CD14-positive monocyte (primary cell): ENCODE data around the gene FAM3A. TPM values are rescaled to one million over a fixed set of nuclear protein-coding genes. Genes with fewer than 3 reads are reported as not detected.

Experiments
- DNase-seq, 3 donors: peaks; one replicate each; pipeline ENCODE4 v3.0.0-alpha.2; 2011 to 2022
- H2AFZ ChIP-seq: 2 replicates; pipeline ENCODE4 v1.6.0; 2012; ENCODE audit warnings: mild to moderate bottlenecking, low read depth, low read length, inconsistent platforms; ENCODE audit not compliant: insufficient read depth, poor library complexity, severe bottlenecking
- H3K27ac ChIP-seq, 2 donors: 1 replicate in 1 of 2; 2 replicates in 1 of 2; pipeline ENCODE4 v1.5.1; 2012 to 2013; ENCODE audit warnings: low read length in 2 of 2, control low read depth in 1 of 2, inconsistent platforms in 1 of 2, low read depth in 1 of 2, mild to moderate bottlenecking in 1 of 2
- H3K27me3 ChIP-seq, 2 donors: one replicate each; pipeline versions ENCODE4 v1.6.0 to v1.6.1; 2011 to 2013; ENCODE audit warnings: low read length in 2 of 2; ENCODE audit not compliant: control insufficient read depth in 2 of 2, insufficient read depth in 2 of 2
- H3K36me3 ChIP-seq, 2 donors: replicated peaks in 1 of 2; 1 replicate in 1 of 2; 2 replicates in 1 of 2; pipeline versions ENCODE4 v1.5.1 to v1.6.1; 2012 to 2013; ENCODE audit warnings: low read length in 2 of 2, control low read depth in 1 of 2, inconsistent platforms in 1 of 2, mild to moderate bottlenecking in 1 of 2; ENCODE audit not compliant: insufficient read depth in 2 of 2, control insufficient read depth in 1 of 2
- H3K4me1 ChIP-seq, 2 donors: 1 replicate in 1 of 2; 2 replicates in 1 of 2; pipeline versions ENCODE4 v1.5.1 to v1.6.1; 2012 to 2013; ENCODE audit warnings: low read length in 2 of 2, control low read depth in 1 of 2, inconsistent platforms in 1 of 2, mild to moderate bottlenecking in 1 of 2, moderate library complexity in 1 of 2; ENCODE audit not compliant: insufficient read depth in 2 of 2, control insufficient read depth in 1 of 2
- H3K4me2 ChIP-seq: replicated peaks from 2 replicates; pipeline ENCODE3; 2012; ENCODE audit warnings: low read length, moderate library complexity, mild to moderate bottlenecking; ENCODE audit not compliant: poor library complexity, severe bottlenecking; ENCODE audit errors: extremely low read depth
- H3K4me3 ChIP-seq, 3 experiments: fragments of 200-600 bp in 1 of 3; sonication (generic) in 1 of 3; replicated peaks in 1 of 3; 1 replicate in 2 of 3; 2 replicates in 1 of 3; pipeline ENCODE4 v1.5.1; 2011 to 2013; ENCODE audit warnings: low read length in 3 of 3, mild to moderate bottlenecking in 3 of 3, control low read depth in 2 of 3, low read depth in 2 of 3, inconsistent platforms in 1 of 3, moderate library complexity in 1 of 3
- H3K79me2 ChIP-seq: 2 replicates; pipeline ENCODE4 v1.6.0; 2012; ENCODE audit warnings: mild to moderate bottlenecking, control low read depth, inconsistent platforms, low read length, moderate library complexity; ENCODE audit not compliant: insufficient read depth
- H3K9ac ChIP-seq: 2 replicates; pipeline ENCODE4 v1.6.0; 2017; ENCODE audit warnings: low read length, mild to moderate bottlenecking; ENCODE audit not compliant: insufficient read depth, poor library complexity, severe bottlenecking
- H3K9me3 ChIP-seq, 2 donors: replicated peaks in 1 of 2; 1 replicate in 1 of 2; 2 replicates in 1 of 2; pipeline versions ENCODE4 v1.5.1 to v1.6.1; 2012 to 2013; ENCODE audit warnings: low read length in 2 of 2, control low read depth in 1 of 2; ENCODE audit not compliant: control insufficient read depth in 1 of 2, insufficient read depth in 1 of 2
- H4K20me1 ChIP-seq: 2 replicates; pipeline ENCODE4 v1.6.0; 2012; ENCODE audit warnings: mild to moderate bottlenecking, low read length, control low read depth, moderate library complexity; ENCODE audit not compliant: insufficient read depth
- H3K27ac Mint-ChIP-seq, 7 donors: one replicate each; pipeline ENCODE4 v1.8.0; 2020; ENCODE audit warnings: mild to moderate bottlenecking in 7 of 7, mixed read lengths in 7 of 7, moderate library complexity in 6 of 7, inconsistent platforms in 2 of 7
- H3K27me3 Mint-ChIP-seq, 3 donors: one replicate each; pipeline ENCODE4 v1.8.0; 2021 to 2022; ENCODE audit warnings: low read depth in 3 of 3, mild to moderate bottlenecking in 3 of 3, mixed read lengths in 3 of 3, moderate library complexity in 3 of 3, inconsistent platforms in 1 of 3
- H3K36me3 Mint-ChIP-seq, 2 donors: one replicate each; pipeline ENCODE4 v1.8.0; 2020; ENCODE audit warnings: mixed read lengths in 2 of 2, inconsistent platforms in 1 of 2, mild to moderate bottlenecking in 1 of 2
- H3K4me1 Mint-ChIP-seq: one replicate; pipeline ENCODE4 v1.8.0; 2020; ENCODE audit warnings: mild to moderate bottlenecking, mixed read lengths
- H3K4me3 Mint-ChIP-seq, 2 donors: one replicate each; pipeline ENCODE4 v1.8.0; 2020; ENCODE audit warnings: mild to moderate bottlenecking in 2 of 2, mixed read lengths in 2 of 2, moderate library complexity in 1 of 2
- H3K9me3 Mint-ChIP-seq, 7 donors: one replicate each; pipeline ENCODE4 v1.8.0; 2020 to 2022; ENCODE audit warnings: mixed read lengths in 7 of 7, mild to moderate bottlenecking in 6 of 7, moderate library complexity in 6 of 7, inconsistent platforms in 2 of 7
- CTCF ChIP-seq: fragments of 200-600 bp; IDR thresholded peaks from one replicate; pipeline ENCODE4 v1.8.0; 2022; ENCODE audit warnings: antibody characterized with exemption, mild to moderate bottlenecking
- WGBS: methylation state at CpG from one replicate; pipeline ENCODE4 v1.1.5; 2013; ENCODE audit warnings: missing lambda C conversion rate; ENCODE audit not compliant: insufficient coverage; 5-methylcytosine and 5-hydroxymethylcytosine counted together
- intact Hi-C, 2 donors: fragments of 100-400 bp; cut with micrococcal nuclease; formaldehyde crosslinking; loops; one replicate each; pipeline versions ENCODE4 v1.15.0 to v1.15.1; 2023
- polyA plus RNA-seq, 3 donors: library from polyadenylated mRNA; depleted of rRNA in 1 of 3; unstranded in 2 of 3; stranded (reverse) in 1 of 3; fragments of 300-500 nt in 2 of 3; fragments of >200 nt in 1 of 3; fragmentation: Illumina TruSeq in 2 of 3; gene quantifications; 1 replicate in 2 of 3; 2 replicates in 1 of 3; pipeline ENCODE4 v1.2.3, GENCODE V29; 2012 to 2021

Gene FAM3A
- polyA plus RNA-seq, 3 donors, result 14.5 to 26.5 (median 16.3) TPM

- H4K20me1 ChIP-seq, result no peaks in the 10 kb centered on the region
- H3K27me3 Mint-ChIP-seq, result peaks cover 2 to 24% (median 3%) of the 10 kb centered on the region in 3 donors
- peak overlapping the region; percentile 46 for H2AFZ ChIP-seq
- no peaks in the 10 kb centered on the region for H3K79me2 ChIP-seq
- H3K9ac ChIP-seq, result peak overlapping the region; percentile 65
- H3K4me1 Mint-ChIP-seq, result peaks cover 7% of the 10 kb centered on the region
- peaks cover 15 to 19% of the 10 kb centered on the region in 2 donors for H3K4me1 ChIP-seq
- H3K9me3 ChIP-seq, result no peaks in the 10 kb centered on the region
- H3K36me3 ChIP-seq, result no peaks in the 10 kb centered on the region
- peak overlapping the region; percentile 31 to 89 (median 79) for H3K27ac Mint-ChIP-seq
- no peak for TF ChIP-seq CTCF
- WGBS, result 90% methylated on average over 4 of the region's 24 CpGs
- H3K27ac ChIP-seq, result peak overlapping the region; percentile 20 to 86
- H3K4me3 ChIP-seq, result peak overlapping the region; percentile 32 to 71 (median 42)
- peak overlapping the region; percentile 70 for H3K4me2 ChIP-seq
- DNase-seq, result no peak
- peaks cover 0 to 6% (median 2%) of the 10 kb centered on the region in 7 donors for H3K9me3 Mint-ChIP-seq
- no peaks in the 10 kb centered on the region for H3K36me3 Mint-ChIP-seq
- H3K27me3 ChIP-seq, result no peaks in the 10 kb centered on the region
- H3K4me3 Mint-ChIP-seq, result peak overlapping the region; percentile 70 to 75
- intact Hi-C loops, result loop anchor here in 1 of 2 donors (5.0 kb wide), 1 partner anchor 36 kb away; the partner anchor contains the start of gene FAM50A
Observed at GRCh38 chrX:154477891-154478477, 38.0 kb downstream of the FAM3A start.

GRCh38 chrX:154476821-154477220 is 39.2 kb downstream of the FAM3A start:
- H3K4me1 Mint-ChIP-seq, result peaks cover 7% of the 10 kb centered on the region
- Histone ChIP-seq H3K36me3 (no peaks in the 10 kb centered on the region), H3K4me2 (no peak overlapping the region), H3K9ac (no peak overlapping the region), H3K27ac (no peak overlapping the region), H4K20me1 (no peaks in the 10 kb centered on the region), H3K4me3 (no peak overlapping the region), H3K9me3 (no peaks in the 10 kb centered on the region), H3K27me3 (no peaks in the 10 kb centered on the region), H2AFZ (no peak overlapping the region), H3K4me1 (peaks cover 15 to 19% of the 10 kb centered on the region in 2 donors), H3K79me2 (no peaks in the 10 kb centered on the region)
- no peak for TF ChIP-seq CTCF
- H3K9me3 Mint-ChIP-seq, result peaks cover 0 to 6% (median 2%) of the 10 kb centered on the region in 7 donors
- 96% methylated on average over 4 of the region's 8 CpGs for WGBS
- intact Hi-C loops, result loop anchor here in 1 of 2 donors (5.0 kb wide), 1 partner anchor 35 kb away; the partner anchor contains the start of gene FAM50A
- H3K36me3 Mint-ChIP-seq, result no peaks in the 10 kb centered on the region
- peaks cover 0 to 25% (median 2%) of the 10 kb centered on the region in 3 donors for H3K27me3 Mint-ChIP-seq
- H3K4me3 Mint-ChIP-seq, result no peak overlapping the region
- DNase-seq, result no peak
- H3K27ac Mint-ChIP-seq, result peak overlapping the region in 3 of 7 donors; percentile 58 to 69 (median 65)
